HG03442 (cell line): ENCODE measurements around the gene TAF1A.

ENCODE experiments used
- ATAC-seq: cut with Tn5 transposase; IDR thresholded peaks from one replicate; pipeline ENCODE4 v1.9.1; 2021; ENCODE audit warnings: mild to moderate bottlenecking, moderate library complexity; ENCODE audit not compliant: unreplicated experiment

Gene TAF1A

DNA sequence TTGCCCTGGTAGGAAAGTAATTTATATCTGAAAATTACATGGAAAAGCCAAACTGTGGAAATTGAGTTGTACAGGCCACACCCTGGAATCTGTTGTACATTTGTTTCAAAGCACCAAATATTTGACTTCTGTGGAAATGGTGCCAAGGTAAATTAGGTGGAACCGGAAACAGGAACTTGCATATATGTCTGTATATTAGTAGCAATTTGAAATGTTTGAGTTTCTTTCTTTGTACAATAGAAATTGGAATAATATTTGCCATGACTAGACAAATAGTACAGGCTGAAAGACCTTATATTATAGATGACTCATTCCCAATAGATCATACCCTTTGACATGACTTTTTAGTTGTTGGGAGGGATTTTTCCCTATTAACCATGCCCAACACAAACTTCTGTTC lies 10.5 kb upstream of the TAF1A start:
- ATAC-seq = no peak

DNA sequence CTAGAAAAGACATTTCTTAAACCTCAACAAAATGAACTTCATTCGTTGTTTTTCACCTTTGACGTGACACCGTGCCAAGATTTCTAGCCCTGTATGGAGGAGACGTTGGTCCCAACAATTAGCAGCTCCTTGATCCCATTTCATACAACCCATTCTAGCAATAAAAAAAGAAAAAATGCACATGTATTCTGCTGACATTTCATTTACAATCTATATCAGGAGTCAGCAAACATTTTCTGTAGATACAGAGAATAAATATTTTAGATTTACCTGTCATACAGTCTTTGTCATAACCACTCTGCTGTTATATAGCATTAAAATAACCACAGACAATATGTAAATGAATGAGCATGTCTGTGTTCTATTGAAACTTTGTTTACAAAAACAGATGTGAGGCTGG lies 7.0 kb upstream of the TAF1A start:
- no peak for ATAC-seq

DNA sequence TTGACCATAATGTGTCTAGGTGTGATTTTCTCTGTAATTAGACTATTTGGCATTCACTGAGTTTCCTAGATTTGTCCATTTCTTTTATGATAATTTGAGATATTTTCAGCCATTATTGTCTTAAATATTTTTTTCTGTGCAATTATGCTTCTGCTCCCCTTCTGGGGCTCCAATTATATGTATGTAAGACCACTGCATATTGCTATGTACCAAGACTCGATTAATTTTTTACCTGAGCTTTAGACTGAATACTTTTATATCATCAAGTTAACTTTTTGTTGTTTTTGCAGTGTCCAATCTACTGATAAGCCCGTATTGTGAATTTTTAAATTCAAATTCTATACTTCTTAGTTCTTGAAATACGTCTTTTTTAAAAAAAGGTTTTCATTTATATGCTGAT lies 5.1 kb upstream of the TAF1A start:
- no peak for ATAC-seq

DNA sequence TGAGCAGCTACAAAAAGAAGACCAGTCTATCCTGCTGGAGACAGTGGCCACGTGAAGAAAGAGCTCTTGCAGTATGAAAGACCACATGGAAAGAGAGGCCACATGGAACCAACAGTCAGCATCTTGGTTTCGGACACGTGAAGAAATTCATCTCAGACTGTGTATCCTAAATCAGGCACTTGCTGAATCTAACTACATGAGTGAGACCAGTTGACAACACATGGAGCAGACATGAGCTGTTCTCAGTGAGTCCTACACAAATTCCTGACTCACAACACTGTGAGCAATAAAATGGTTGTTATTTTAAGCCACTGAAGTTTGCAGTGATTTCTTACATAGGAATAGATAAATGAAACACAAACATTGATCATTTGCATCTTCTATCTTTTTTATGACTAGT lies 2.4 kb upstream of the TAF1A start:
- ATAC-seq = no peak

DNA sequence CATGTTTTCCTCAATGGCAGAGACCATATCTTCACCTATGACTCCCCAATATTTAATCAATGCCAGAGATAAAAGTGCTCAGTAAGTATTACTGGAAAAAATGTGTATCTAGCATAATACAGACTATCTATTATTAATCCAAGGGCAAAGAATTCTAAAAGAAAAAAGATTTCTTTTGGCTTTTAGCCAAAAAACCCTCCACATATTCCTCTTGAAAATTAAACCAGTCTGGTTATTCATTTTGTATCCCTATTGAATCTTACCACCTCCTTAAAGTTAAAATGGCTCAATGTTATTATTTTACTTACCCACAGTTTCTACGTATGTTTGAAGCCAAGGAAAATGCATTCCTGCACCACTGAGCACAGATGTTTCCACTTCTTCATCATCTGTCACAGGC lies 1.6 kb downstream of the TAF1A start:
- no peak for ATAC-seq

DNA sequence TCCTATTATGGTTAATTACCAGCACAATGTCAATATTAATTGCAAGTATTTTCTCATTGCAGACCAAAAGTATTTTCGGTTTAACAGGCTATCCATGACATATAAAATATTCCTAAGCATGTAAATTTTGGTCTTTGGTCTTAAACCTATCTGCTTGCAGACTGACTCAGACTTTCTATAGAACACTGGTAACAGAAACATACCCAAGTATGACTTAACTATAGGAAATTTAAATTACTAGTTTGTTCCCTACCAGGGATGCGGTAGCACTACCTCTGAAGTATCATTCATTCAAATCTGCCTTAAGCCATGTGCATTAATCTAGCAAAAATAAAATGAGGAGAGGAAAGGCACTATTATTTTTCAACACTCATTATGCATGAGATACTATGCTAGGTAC lies 2.9 kb downstream of the TAF1A start:
- ATAC-seq = no peak

DNA sequence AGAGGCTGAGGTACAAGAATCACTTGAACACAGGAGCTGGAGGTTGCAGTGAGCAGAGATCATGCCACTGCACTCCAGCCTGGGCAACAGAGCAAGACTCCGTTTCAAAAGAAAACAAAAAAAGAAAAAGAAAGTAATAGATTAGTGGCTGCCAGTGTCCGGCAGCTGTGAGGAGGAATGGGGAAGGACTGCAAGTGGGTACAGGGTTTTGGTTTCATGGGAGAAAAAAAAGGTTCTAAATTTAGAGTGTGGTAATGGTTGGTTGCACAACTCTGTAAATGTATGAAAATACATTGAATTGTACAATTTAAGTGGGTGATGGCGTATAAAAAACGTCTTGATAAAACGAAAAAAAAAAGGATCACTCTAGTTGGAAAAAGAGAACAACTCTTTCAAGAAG lies 6.7 kb downstream of the TAF1A start:
- peak; percentile 70 for ATAC-seq

DNA sequence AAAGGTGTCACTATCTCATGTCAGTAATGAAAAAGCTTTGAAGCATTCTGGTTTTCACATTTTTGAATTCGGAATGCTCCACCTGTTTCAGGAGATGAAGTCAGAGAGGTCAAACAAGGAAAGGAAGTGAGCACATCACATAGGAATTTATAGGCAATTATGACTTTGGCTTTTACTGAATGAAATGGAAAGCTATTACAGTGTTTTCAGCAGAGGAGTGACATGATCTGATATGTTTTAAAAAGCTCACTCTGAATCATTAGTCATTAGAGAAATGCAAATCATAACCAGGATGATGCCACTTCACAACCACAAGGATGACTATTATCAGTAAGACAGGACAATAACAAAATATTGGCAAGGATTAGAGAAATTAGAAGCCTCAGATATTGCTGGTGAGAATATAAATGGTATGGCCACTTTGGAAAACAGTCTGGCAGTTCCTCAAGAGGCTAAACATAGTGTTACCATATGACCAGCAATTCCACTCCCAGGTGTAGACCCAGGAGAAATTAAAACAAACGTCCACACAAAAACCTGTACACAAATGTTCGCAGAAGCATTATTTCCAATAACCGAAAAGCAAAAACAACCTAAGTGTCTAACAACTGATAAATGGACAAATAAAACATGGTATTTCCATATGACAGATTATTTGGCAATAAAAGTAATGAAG lies 7.5 kb downstream of the TAF1A start:
- peak; percentile 66 for ATAC-seq

DNA sequence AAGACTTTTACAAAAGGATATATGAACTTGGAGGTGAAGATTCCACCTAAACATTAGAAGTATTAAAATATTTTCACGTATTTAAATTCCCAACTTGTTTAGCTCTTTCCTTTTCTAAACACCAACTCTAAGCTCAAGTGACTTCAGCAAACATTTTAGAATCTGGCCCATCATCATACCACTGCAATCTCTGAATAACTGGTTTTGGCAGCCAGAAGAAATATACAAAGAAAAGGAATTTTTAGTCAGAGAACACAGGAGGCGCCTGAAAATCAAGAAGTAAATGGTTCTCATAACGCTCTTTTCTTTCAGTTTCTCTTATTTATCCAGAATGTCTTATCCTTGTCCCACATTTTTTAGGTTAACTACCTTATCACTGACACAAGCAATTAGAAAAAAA lies 10.4 kb downstream of the TAF1A start:
- no peak for ATAC-seq

DNA sequence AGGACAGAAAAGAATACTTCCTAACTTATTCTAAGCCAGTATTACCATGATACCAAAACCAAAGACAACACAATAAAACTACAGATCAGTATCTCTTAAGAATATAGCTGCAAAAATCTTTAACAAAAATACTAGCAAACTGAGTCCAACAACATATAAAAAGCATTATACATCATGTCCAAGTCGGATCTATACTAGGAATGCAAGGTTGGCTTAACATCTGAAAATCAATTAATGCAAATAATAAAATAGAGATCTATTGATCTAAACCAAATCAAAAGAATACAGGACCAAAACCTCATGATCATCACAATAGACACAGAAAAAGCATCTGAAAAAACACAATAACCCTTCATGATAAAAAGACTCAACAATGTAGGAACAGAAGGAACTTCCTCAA lies 18.9 kb downstream of the TAF1A start:
- ATAC-seq = no peak

DNA sequence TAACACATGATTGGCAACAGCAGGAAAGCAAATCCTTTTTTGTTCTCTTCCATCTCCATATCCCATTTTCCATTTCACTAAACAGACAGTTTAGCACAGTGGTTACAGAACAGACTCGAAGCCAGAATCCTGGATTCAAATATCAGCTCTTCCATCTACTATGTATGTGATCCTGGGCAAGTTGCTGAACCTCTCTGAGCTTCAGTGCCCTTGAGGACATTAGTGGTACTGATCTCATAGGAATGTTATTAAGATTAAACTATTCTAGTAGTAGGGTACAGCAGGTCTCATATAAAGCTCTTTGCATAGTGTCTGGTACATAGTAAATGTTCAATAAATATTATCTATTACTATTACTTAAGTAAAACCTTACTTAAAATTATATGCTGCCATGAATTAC lies 28.1 kb downstream of the TAF1A start:
- no peak for ATAC-seq

DNA sequence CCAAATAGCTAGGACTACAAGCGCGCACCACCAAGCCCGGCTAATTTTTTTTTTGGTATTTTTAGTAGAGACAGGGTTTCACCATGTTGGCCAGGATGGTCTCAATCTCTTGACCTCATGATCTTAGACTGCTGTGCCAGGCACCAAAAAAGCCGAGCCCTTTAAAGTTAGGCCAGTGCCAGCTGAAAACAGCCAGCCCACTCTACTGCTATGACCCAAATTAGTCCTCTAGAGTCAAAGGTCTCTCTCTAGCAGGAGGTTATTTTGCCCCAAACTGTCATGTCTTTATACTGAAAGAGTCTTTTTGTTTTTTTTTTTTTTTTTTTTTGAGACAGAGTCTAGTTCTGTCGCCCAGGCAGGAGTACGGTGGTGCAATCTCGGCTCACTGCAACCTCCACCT lies 32.2 kb downstream of the TAF1A start:
- ATAC-seq = no peak

DNA sequence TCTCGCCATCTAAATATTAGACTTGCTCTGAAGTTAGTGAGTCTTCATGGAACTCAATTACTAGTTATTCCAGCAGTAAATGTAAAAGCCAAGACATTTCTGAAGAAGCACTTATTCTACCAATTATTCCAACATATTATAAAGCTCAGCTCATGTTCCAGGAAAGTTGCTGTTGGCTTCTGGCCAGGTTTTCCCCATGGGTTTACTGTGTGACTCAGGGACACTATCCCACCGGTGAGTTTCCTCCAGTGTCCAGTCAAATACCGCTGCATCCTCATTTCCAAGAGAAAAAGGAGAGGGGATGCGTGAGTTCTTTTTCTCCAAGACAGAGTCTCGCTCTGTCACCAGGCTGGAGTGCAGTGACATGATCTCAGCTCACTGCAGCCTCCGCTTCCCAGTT lies 32.6 kb downstream of the TAF1A start:
- ATAC-seq = no peak

DNA sequence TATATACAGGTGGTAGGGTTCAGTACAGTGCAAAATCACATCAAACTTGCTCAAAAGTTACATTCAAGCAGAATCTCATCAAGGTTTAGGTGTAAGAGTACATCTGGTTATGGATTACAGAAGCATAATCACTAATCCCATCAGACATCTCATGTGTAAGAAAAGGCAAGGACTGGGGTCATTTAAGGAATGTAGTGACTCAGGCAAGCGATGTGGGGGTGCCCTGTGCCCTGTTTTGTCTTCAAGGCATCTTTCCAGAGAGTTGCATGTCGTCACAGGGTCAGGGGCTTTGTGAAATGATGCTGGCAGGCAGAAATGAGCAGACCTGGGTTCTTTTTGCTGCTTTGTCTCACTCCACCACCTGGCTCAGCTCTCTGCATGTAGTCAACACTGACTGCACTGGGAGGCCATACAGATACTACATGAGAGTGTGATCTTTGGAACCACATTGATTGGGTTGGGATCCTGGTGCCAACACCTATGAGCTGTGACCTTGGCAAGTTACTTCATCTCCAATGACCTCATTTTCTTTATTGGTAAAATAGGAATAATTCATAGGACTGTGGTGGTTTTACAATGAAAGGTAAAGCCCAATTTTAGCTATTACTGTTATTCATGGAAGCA lies 33.6 kb downstream of the TAF1A start:
- ATAC-seq = no peak

DNA sequence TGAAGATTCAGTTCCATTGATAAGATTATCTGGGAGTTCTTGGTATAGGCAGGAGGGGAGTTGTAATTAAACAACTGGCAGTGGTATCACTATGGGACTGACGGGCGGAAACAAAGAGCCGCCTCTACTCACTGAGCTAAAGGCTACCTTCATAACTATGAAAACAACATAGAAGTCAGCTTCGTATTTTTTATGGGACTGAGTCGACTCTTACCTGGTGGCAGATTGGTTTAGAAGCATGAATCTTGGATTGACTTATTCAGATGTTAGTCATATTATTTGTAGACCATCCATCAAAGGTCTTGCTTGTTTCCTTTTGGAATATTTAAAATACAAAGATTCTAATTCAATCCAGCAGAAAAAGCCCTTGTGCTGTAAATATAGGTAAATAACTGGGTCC lies 35.6 kb downstream of the TAF1A start:
- ATAC-seq = no peak

DNA sequence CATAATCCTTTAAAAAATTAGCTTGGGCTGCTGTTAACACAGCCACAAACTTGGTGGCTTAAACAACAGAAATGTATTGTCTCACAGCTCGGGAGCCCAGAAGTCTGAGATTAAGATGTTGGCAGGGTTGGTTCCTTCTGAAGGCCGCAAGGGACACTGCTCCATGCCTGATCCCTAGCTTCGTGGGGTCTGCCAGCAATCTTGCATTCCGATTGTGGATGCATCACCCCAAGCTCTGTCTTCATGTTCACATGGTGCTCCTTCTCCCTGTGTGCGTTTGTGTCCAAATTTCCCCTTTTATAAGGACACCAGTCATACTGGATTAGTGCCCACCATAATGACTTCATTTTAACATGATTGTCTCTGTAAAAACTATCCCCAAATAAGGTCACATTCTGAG lies 36.9 kb downstream of the TAF1A start:
- ATAC-seq = no peak

DNA sequence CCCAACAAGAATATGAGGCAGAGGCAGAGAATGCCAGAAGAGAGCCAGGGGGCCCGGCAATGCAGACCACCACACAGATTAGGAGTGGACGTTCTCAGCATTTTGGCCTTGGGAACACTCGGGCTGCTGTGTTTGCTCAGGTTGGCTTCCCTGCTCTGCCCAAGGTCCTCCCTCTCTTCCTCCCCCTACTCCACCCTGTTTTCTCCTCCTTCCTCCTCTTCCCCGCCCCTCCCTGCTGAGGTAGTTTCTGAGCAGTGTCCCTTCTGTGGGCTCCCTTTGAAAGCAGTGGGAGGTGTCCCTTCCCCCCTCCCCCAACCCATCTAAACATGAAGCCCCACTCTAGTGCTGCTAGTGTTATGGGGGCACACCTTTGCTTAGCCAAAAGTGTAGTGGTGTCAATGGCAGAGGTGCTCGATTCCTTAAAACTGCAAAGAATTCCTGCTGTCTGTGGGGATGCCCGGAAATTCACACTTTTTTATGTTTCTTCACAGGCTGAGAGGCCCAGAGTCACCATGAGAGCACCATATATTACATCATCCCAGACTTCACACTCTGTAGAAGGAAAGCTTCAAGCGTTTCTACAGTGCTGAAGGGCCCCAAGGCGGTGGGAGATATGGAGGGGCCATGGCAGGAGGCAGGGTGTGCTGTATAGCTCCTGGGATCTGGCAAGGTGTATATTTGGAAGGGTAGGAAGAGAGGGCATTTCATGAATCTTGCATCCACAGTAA lies 41.6 kb downstream of the TAF1A start, which contains the start of gene HHIPL2:
Gene HHIPL2 (minus strand): TSS at position 161 of the 728 bp plus-strand sequence. CDS start 60 bp downstream, at position 101.
- no peak for ATAC-seq

DNA sequence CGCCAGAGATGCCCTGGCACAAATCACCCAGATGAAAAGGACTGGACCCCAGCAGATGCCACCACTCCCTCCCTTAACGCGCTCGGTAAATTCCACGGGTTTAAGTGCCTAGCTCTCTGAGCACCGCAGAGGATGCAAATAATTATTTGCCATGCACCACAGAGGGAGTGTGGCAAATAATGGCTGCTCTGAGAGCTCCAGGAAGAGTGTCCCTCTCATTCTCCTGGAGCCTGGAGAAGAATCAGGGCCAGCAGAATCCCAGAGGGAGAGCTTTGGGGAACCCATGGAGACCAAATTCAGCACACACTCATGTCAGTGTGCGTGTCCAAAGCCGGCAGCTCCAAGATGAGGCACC lies 42.5 kb downstream of the TAF1A start:
- ATAC-seq = no peak

DNA sequence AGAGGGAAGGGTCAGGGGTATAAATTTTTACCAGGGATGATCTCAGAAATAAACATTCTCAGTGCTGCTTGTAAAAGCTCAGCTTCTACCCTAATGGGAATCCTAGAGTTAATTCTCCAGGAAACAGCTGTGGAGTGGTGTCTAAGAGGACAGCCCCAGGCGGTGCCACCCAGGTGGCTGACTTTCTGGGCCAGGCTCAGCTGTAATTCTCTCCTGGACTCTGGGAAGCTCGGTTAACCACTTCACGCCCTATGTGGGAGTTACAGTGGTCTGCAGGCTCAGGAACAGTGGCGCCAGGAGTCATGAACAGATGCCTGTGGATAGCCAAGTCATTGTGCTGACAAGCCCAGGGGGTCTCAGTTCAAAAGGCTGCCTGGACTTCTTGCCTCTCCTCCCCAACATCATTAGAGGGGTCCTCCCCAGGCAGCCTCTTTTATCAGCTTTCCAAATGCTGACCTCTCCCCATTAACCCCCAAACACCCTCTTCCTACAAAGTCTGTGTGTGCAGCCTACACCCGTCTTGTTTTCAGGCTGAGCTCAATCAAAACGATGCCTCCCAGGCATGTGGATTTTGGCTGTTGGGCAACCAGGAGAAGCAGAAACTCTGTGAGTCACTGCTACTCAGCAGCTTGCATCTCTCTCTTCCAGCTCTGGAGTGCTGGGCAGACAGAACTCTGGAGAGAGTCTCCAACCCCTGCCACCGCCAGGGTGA lies 43.0 kb downstream of the TAF1A start:
- ATAC-seq = no peak

DNA sequence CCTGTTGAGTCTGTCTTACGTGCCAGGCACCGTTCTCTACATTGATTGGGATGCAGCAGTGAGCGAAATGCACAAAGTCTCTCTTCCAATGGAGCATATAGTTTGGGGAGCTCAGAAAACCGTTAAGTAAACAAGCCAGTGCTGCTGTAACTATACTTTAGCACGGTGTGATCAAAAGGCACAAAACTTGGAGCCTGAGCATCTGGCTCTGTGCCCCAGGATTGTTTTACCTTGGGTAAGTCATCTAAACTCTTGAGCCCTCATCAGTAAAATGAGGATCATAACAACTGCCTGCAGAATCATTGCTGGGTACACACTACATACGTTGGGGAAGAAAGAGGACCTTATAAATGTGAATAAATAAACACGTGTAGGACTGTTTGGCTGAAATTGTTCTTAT lies 43.6 kb downstream of the TAF1A start:
- ATAC-seq = no peak

DNA sequence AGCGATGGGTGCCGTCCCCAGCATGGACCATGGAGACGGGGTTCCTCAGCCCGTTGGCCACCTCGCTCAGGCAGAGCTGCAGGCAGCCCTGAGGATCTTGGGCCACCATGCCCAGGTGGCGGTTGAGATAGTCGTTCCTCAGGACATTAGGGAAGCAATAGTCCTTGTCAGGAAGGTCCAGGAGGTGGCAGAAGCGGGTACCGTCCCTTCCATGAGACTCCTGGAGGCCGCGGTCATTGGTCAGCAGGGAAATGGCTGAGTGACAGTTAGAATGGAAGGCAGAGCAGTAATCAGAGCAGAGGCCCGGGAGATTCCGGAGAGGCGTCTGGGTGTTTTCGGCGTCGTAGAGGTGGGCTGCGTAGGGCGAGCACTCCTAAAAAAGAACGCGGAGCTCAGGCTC lies 45.9 kb downstream of the TAF1A start:
- ATAC-seq = no peak

DNA sequence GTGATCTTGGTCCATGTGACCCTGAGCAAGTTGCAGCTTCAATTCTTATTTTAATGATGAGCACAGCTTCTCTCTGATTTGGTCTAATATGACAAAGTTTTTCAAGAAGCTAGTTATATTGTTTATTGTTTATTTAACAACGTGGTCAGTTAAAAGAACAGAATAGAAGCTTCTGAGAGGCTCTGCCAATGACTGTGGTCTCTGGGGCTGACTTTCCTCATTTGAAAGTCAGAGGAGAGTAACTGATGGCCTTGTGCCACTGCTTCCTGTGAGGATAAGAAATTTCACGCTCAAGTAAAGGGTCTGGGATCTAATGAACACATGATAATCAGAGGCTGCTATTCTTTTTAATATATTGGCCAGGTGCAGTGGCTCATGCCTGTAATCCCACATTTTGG lies 49.1 kb downstream of the TAF1A start:
- no peak for ATAC-seq
